GM18511 (cell line): ENCODE data around the gene TNNT1.

Source experiments
- ATAC-seq: cut with Tn5 transposase; IDR thresholded peaks from one replicate; pipeline ENCODE4 v1.9.1; 2021; ENCODE audit warnings: mild to moderate bottlenecking, moderate library complexity; ENCODE audit not compliant: unreplicated experiment

The TNNT1 gene

DNA sequence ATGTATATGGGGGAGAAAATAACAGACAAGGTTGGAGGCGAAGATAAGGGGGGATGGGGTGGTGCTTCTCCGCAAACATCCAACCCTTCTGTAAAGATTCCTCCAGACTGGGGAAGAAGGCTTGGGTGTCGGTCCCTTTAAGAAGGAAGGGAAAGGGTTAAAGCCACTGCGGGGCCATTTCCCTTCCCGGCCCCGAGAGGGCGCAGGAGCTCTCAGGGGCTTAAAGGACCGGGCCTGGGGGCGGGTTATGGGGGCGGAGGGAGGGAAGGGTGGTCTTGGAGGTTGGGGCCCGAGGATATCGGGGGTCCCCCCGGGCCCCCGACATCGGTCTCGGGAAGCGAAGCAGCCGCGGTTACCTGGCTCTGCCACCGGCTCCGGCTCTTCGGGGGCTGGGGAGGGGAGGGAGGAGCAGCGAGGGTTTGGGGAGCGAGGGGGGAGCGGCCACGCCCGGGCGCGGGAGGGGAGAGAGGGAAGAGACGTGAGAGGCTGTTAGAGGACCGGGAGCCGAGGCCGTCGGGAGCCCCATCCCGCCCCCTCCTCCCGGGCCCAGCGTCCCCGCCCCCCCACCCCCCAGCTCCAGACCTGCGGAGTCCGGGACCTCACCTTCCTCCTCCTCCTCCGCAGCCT is 2.8 kb downstream of the TNNT1 start:
- ATAC-seq = no peak

DNA sequence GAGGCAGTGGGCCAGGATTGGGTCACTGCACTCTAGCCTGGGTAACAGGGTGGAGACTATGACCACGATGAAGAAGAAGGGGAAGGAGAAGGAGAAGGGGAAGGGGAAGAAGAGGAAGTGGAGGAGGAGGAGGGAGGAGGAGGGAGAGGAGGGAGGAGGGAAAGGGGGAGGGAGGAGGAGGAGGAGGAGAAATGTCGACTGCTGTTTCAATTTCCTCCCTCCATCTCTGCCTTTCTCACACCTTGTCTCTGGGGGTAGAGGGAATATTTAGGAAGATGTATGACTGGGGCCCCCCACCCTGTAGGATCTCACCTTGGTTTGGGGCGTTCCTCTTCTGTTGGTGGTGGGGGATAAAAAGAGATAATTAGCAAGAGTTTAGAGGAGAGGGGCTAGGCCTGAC is 3.8 kb downstream of the TNNT1 start:
- no peak for ATAC-seq

DNA sequence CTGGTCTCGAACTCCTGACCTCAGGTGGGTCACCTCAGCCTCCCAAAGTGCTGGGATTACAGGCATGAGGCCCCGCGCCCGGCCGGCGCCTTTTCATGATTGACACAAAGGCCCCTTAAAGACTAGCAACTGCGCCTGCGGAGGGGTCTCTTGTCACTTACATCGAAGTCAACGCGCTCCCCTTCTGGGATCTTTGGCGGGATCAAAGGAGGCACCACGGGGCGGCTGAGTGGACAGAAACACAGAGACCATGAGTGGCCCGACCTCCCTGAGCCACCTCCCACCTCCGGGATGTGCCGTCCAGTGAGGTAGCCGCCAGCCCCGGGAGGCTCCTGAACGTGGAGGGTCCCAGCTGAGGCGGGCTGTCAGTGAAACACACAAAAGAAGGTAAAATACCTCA is 7.3 kb downstream of the TNNT1 start:
- no peak for ATAC-seq

DNA sequence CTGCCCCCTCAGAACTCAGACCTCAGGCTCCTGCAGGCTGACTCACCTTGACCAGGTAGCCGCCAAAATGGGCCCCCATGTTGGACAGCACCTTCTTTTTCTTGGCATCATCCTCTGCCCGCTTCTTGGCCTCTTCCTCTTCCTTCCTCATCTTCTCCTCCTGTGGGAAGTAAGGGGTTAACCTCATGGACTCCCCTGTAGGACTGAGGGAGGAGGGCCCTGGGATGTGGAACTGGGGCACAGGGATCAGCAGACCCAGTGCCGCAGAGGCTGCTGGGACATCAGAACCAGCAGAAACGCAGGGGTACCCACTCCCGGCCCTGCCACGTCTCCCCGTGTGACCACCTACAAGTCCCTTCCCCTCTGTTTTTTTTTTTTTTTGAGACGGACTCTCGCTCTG is 11.1 kb downstream of the TNNT1 start:
- no peak for ATAC-seq

DNA sequence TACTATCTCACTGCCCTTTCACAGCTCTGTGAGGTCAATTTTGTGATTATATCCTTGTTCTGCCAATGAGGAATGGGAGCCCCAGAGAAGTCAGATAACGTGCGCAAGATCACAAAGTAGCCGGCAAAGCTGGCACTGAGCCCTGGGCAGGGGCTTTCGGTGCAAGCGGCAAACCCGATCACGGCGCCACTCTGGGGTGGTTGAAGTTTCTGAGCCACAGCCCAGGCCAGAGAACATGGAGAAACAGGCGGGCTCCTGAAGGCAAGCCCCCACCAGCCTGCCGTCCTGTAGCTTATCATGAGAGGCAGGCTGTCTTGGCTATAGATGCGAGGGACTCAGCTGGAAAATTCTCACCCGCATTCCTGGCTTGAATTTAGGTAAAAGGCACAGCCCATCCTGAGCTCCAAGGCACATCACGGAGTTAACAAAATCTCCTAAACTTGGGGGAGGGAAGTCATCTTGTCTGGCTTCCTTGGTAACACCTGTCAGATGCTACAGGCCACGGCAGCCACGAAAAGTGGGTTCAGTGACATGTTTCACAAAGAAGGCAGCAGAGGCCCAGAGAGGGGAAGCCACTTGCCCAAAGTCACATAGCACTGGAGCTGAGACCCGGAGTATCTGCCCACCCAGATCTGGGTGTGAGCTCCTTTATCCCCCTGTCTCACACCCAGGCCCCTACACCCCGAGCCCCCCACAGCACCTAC is 12.5 kb downstream of the TNNT1 start:
- no peak for ATAC-seq

DNA sequence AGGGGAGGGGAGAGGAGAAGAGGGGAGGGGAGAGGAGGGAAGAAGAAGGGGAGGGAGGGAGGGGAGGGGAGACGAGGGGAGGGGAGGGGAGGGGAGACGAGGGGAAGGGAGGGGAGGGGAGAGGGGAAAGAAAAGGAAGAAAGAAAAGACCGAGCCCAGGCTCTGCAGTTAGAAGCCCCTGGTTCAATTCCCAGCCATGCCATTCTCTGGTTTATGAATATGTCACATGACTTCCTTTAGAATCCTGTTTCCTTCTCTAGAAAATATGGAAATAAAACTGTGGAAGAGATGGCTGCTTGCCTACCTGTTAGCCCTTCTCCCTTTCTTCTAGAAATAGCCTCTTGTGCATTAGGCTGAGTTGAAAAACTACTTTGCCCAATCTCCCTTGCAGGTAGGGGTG is 14.3 kb downstream of the TNNT1 start:
- ATAC-seq = no peak

DNA sequence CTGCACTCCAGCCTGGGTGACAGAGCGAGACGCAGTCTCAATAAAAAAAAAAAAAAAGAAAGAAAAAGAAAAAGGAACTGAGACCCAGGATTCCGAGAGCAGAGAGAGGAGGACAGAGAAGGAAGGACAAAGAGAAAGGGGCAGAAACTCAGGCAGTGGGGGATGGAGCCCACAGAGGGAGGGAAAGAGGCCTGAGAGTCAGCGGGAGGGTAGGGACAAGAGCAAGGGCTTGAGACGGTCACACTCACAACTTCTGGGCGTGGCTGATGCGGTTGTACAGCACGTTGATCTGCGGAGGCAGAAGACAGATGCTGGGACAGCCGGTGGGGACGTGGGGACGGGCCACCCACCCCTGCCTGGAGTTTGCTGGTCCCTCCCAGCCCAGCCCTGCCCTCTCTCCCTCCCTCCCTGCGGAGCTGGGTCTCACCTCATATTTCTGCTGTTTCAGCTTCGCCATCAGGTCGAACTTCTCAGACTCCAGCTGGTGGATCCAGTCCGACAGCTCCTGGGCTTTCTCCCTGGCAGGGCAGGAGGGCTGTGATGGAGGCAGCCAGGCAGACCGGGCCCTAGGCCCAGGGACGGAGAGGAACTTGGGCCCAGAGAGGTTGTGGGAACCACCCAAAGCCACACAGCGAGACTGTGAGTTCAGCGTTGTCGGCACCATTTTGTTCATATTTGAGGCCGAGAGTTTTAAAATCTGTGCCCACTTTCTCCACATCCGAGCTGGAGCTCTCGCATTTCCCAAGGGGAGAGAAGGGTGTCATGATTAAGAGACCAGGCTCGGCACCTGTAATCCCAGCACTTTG is 15.2 kb downstream of the TNNT1 start:
- no peak for ATAC-seq

DNA sequence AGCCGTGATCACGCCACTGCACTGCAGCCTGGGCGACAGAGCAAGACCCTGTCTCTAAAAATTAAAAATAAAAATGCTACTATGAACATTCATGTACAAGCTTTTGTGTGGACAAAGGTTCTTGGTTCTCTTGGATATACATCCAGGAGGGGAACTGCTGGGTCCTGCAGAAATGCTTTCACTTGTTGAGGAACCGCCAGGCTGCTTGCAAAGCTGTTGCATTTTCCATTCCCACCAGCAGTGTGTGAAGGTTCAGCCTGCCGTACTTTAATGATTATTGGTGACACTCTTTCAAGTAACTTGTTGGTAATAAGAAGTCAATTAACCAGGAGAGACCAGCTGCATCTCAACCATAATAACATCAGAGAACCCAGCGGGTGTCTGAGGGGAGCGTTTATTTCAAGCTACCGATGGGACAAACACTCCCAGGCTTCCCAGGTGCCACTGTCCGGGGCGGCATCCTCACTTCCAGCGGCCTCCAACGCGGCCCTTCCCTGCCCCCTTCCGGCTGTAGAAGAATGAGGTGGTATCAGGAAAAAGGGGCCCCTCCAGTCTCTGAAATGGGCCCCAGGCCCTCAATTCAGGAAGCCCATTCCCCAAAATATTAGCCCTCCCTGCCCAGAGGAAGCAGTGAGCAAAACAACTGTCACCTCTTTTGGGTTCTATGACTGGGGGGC is 16.4 kb downstream of the TNNT1 start:
- ATAC-seq = no peak

DNA sequence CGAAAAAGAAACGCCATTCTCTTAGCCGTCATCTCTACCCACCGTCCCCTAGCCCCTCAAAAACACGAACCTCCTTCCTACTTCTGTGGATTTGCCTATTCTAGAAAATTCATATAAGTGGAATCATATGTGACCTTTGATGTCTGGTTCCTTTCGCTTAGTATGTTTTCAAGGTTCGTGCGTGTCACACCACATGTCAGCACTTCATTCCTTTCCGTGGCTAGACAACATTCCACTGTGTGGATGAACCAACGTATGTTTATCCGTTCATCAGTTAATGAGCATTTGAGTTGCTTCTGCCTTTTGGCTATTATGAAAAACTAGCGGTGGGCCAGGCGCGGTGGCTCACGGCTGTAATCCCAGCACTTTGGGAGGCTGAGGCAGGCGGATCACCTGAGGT is 17.6 kb downstream of the TNNT1 start:
- no peak for ATAC-seq

DNA sequence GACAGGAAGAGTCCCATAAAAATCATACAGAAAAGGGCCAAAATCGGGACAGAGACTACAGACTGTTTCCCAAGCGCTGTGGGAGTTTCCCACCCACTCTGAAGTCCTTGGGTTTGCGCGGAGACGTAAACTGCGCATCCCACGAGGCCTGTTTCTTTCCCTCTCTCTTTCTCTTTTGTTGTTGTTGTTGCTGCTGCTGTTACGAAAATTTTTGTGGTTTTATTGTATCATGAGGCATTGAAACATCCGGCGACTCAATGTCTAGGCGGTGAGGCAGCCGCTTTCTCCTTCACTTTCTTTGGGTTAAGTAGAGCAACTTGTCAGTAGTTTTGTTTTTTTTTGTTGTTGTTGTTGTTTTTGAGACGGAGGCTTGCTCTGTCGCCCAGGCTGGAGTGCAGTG is 30.0 kb downstream of the TNNT1 start:
- no peak for ATAC-seq

DNA sequence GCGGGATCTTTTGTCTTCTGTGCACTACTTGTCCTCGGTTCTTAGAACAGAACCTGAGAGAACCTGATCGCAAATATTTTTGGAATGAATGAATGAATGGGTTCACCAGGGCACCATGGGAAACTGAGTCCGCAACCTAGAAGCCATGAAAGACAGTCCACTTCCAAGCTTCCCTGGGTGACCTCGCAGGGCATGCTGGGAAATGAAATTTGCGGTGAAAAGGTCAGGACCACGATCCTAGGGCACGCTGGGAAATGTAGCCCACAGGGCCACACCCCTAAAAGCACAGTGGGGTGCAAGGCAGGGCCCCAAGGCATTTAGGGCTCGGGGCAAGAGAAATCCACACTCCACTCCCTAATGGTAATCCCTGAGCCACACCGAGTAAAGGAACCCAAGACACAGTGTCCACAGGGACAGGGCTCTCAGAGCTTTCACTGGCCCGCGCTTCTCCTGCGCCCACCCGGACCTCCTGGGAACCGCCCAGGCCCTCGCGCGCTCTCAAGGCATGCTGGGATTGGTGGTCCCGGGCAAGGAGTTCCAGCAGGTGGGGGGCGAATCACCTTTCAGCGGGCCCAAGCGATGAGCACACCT is 30.5 kb downstream of the TNNT1 start:
- no peak for ATAC-seq

DNA sequence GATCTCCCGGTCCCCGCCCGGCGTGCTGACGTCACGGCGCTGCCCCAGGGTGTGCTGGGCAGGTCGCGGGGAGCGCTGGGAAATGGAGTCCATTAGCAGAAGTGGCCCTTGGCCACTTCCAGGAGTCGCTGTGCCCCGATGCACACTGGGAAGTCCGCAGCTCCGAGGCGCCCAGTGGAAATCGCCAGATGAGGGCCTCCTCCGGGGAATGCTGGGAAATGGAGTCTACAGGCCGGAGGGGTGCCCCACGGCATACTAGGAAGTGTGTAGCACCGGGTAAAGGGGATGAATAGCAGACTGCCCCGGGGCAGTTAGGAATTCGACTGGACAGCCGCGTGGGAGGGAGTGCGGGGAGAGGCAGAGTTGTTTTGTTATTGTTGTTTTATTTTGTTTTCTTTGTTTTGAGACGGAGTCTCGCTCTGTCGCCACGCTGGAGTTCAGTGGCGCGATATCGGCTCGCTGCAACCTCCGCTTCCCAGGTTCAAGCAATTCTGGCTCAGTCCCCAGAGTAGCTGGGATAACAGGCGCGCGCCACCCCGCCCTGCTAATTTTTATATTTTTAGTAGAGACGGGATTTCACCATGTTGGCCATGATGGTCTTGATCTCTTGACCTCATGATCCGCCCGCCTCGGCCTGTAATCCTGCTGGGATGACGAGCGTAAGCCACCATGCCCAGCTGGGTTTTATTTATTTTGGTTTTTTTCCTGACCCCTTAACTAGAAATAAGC is 31.2 kb downstream of the TNNT1 start:
- peak; percentile 77 for ATAC-seq

DNA sequence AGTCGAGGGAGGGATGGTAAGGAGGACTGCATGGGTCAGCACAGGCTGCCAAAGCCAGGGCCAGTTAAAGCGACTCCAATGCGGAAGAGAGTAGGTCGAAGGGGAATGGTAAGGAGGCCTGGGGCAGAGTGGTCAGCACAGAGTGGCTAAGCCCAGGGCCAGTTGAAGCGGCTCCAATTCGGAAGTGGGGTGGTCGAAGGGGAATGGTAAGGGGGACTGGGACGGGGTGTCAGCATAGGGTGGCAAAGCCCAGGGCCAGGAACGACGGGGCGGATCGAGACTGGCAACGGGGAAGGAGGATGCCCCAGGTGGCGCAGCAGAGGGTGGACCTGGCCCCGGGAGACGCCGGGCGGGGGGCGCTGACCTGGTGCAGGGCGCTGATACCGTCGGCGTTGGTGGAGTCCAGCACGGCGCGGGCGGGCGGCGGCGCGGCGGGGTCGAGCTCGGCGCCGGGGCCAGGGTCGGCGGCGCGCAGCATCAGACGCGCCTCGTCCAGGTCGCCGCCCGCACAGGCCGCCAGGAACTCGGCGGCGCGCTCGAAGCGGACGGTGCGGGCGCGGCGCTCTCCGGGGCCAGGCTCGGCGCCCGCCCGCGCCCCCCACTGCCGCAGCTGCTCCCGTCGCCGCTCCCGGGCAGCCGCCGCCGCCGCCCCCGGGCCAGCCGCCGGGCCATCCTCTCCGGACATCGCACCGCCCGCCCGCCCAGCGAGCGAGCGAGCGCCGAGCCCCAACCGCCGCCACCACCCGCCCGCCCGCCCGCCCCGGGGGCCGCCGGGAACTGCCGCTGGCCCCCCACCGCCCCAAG is 31.9 kb downstream of the TNNT1 start, which contains the start of gene PPP1R12C:
PPP1R12C (minus strand) TSS at position 779 of the 804 bp plus-strand sequence; CDS start at position 685, 94 bp downstream.
- ATAC-seq = peak; percentile 8

DNA sequence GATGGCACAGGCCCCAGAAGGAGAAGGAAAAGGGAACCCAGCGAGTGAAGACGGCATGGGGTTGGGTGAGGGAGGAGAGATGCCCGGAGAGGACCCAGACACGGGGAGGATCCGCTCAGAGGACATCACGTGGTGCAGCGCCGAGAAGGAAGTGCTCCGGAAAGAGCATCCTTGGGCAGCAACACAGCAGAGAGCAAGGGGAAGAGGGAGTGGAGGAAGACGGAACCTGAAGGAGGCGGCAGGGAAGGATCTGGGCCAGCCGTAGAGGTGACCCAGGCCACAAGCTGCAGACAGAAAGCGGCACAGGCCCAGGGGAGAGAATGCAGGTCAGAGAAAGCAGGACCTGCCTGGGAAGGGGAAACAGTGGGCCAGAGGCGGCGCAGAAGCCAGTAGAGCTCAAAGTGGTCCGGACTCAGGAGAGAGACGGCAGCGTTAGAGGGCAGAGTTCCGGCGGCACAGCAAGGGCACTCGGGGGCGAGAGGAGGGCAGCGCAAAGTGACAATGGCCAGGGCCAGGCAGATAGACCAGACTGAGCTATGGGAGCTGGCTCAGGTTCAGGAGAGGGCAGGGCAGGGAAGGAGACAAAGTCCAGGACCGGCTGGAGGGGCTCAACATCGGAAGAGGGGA is 32.7 kb downstream of the TNNT1 start:
- no peak for ATAC-seq

DNA sequence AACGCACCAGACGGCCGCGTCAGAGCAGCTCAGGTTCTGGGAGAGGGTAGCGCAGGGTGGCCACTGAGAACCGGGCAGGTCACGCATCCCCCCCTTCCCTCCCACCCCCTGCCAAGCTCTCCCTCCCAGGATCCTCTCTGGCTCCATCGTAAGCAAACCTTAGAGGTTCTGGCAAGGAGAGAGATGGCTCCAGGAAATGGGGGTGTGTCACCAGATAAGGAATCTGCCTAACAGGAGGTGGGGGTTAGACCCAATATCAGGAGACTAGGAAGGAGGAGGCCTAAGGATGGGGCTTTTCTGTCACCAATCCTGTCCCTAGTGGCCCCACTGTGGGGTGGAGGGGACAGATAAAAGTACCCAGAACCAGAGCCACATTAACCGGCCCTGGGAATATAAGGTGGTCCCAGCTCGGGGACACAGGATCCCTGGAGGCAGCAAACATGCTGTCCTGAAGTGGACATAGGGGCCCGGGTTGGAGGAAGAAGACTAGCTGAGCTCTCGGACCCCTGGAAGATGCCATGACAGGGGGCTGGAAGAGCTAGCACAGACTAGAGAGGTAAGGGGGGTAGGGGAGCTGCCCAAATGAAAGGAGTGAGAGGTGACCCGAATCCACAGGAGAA is 33.5 kb downstream of the TNNT1 start:
- ATAC-seq = no peak

DNA sequence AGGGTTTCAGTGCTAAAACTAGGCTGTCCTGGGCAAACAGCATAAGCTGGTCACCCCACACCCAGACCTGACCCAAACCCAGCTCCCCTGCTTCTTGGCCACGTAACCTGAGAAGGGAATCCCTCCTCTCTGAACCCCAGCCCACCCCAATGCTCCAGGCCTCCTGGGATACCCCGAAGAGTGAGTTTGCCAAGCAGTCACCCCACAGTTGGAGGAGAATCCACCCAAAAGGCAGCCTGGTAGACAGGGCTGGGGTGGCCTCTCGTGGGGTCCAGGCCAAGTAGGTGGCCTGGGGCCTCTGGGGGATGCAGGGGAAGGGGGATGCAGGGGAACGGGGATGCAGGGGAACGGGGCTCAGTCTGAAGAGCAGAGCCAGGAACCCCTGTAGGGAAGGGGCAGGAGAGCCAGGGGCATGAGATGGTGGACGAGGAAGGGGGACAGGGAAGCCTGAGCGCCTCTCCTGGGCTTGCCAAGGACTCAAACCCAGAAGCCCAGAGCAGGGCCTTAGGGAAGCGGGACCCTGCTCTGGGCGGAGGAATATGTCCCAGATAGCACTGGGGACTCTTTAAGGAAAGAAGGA is 34.4 kb downstream of the TNNT1 start:
- no peak for ATAC-seq

DNA sequence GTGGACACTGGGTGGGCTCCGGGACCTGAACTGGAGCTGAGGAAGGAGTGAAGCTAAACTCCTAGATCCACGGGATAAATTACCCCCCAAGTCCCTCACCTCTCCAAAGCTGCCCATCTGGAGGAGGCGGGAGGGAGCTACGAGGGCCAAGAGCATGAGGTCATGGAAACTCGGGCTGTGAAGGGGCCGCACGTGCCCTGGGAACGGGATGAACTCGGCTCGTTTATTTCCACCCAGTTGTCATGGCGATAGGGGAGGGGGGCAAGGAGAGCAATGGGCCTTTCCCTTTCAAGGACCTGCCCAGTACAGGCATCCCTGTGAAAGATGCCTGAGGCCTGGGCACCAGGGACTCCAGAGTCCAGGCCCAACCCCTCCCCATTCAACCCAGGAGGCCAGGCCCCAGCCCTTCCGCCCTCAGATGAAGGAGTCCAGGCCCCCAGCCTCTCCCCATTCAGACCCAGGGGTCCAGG is 35.4 kb downstream of the TNNT1 start:
- ATAC-seq = no peak
